A549 (cell line): ENCODE data around the gene COX19.

ENCODE experiments used
- CTCF ChIP-seq: fragments of >200 bp; sonication (Bioruptor Twin); formaldehyde crosslinking; IDR thresholded peaks from 3 replicates; pipeline ENCODE4 v1.5.1; 2016
- MAFK ChIP-seq: fragments of 450-650 bp; IDR thresholded peaks from 2 replicates; pipeline ENCODE4 v1.6.1; 2014; ENCODE audit not compliant: partially characterized antibody
- RAD21 ChIP-seq, 2 experiments: fragments of >200 bp in 1 of 2; sonication (Bioruptor Twin) in 1 of 2; formaldehyde crosslinking in 1 of 2; IDR thresholded peaks in 1 of 2; conservative IDR thresholded peaks in 1 of 2; 2 replicates in 1 of 2; 3 replicates in 1 of 2; pipeline ENCODE4 v1.6.1; 2012 to 2018; ENCODE audit warnings: inconsistent platforms in 1 of 2

DNA sequence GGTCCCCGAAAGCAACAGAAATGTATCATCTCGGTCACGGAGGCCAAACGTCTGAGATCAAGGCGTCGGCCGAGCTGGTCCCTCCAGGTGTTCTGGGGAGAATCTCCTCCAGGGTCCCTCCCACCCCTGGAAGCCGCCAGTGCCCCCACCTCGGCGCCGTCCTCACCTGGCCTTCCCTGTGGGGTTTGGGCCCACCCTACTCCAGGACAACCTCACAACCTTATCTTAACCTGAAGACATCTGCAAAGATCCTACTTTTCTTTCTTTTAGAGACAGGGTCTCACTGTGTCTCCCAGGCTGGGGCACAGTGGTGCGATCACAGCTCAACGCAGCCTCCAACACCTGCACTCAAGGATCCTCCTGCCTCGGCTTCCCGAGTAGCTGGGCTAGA lies 54.3 kb downstream of the COX19 start:
- TF ChIP-seq CTCF: no peak
- no peak for TF ChIP-seq RAD21 (conservative IDR thresholded peaks at IDR 0.05 in 1 of 2, IDR thresholded peaks at IDR 0.05 in 1 of 2)
- TF ChIP-seq MAFK: no peak
